HFFc6 (cell line): ENCODE measurements around the gene TMEM269. TPM values are rescaled to one million over a fixed set of nuclear protein-coding genes. Genes with fewer than 3 reads are reported as not detected.

Experiments
- DNase-seq: peaks from one replicate; pipeline ENCODE4 v3.0.0-alpha.2; 2018
- H3K27ac Mint-ChIP-seq: 2 replicates; pipeline ENCODE4 v1.8.0; 2020; ENCODE audit warnings: mild to moderate bottlenecking, mixed read lengths
- H3K27me3 Mint-ChIP-seq: 2 replicates; pipeline ENCODE4 v1.8.0; 2021; ENCODE audit warnings: mild to moderate bottlenecking, moderate library complexity, mixed read lengths; ENCODE audit not compliant: insufficient read depth
- H3K36me3 Mint-ChIP-seq: 2 replicates; pipeline ENCODE4 v1.8.0; 2021; ENCODE audit warnings: low read depth, mixed read lengths
- H3K4me1 Mint-ChIP-seq: 2 replicates; pipeline ENCODE4 v1.8.0; 2020; ENCODE audit warnings: low read depth, mixed read lengths
- H3K4me3 Mint-ChIP-seq: 2 replicates; pipeline ENCODE4 v1.8.0; 2020; ENCODE audit warnings: mild to moderate bottlenecking, moderate library complexity, mixed read lengths
- H3K9me3 Mint-ChIP-seq: 2 replicates; pipeline ENCODE4 v1.8.0; 2020; ENCODE audit warnings: mild to moderate bottlenecking, mixed read lengths
- CTCF ChIP-seq: fragments of 200-600 bp; sonication (generic); IDR thresholded peaks from 2 replicates; pipeline ENCODE4 v1.5.0; 2021; ENCODE audit warnings: antibody characterized with exemption, mild to moderate bottlenecking
- total RNA-seq, 6 experiments: library from RNA; stranded (reverse); fragmentation: NEBNext Ultra II Directional; extraction: Animal tissue kit (Norgen Biotek cat#: 25700); gene quantifications; 2 replicates in 1 of 6; 3 replicates in 5 of 6; pipeline ENCODE4 v1.2.3, GENCODE V29; 2021

TMEM269 gene
- total RNA-seq, 6 experiments from 2014 or later = not detected

GRCh38 chr1:42831273-42831672, 46.5 kb downstream of the TMEM269 start:
- H3K4me1 Mint-ChIP-seq = no peaks in the 10 kb centered on the region
- no peak overlapping the region for H3K27ac Mint-ChIP-seq
- no peak for DNase-seq
- no peak for TF ChIP-seq CTCF
- no peak overlapping the region for H3K4me3 Mint-ChIP-seq
- peaks cover 15% of the 10 kb centered on the region for H3K36me3 Mint-ChIP-seq
- no peaks in the 10 kb centered on the region for H3K9me3 Mint-ChIP-seq
- H3K27me3 Mint-ChIP-seq = no peaks in the 10 kb centered on the region

- Mint-ChIP-seq H3K9me3 (no peaks in the 10 kb centered on the region), H3K36me3 (peaks cover 15% of the 10 kb centered on the region), H3K4me3 (no peak overlapping the region), H3K27me3 (no peaks in the 10 kb centered on the region), H3K27ac (no peak overlapping the region), H3K4me1 (no peaks in the 10 kb centered on the region)
- no peak for TF ChIP-seq CTCF
- no peak for DNase-seq
These were observed 48.0 kb downstream of the TMEM269 start for GRCh38 chr1:42832641-42833240.

GRCh38 chr1:42833981-42834380, 49.2 kb downstream of the TMEM269 start:
- H3K4me1 Mint-ChIP-seq = no peaks in the 10 kb centered on the region
- no peak overlapping the region for H3K4me3 Mint-ChIP-seq
- H3K36me3 Mint-ChIP-seq = peaks cover 15% of the 10 kb centered on the region
- DNase-seq = no peak
- no peaks in the 10 kb centered on the region for H3K27me3 Mint-ChIP-seq
- H3K9me3 Mint-ChIP-seq = no peaks in the 10 kb centered on the region
- no peak for TF ChIP-seq CTCF
- no peak overlapping the region for H3K27ac Mint-ChIP-seq

- peaks cover 15% of the 10 kb centered on the region for H3K36me3 Mint-ChIP-seq
- TF ChIP-seq CTCF = no peak
- H3K27ac Mint-ChIP-seq = no peak overlapping the region
- H3K4me3 Mint-ChIP-seq = no peak overlapping the region
- H3K9me3 Mint-ChIP-seq = no peaks in the 10 kb centered on the region
- H3K27me3 Mint-ChIP-seq = no peaks in the 10 kb centered on the region
- no peak for DNase-seq
- H3K4me1 Mint-ChIP-seq = no peaks in the 10 kb centered on the region
These were observed 50.0 kb downstream of the TMEM269 start for GRCh38 chr1:42834803-42835202.

- no peak for TF ChIP-seq CTCF
- Mint-ChIP-seq H3K36me3 (peaks cover 15% of the 10 kb centered on the region), H3K9me3 (no peaks in the 10 kb centered on the region), H3K4me1 (no peaks in the 10 kb centered on the region), H3K27ac (no peak overlapping the region), H3K27me3 (no peaks in the 10 kb centered on the region), H3K4me3 (no peak overlapping the region)
- DNase-seq = no peak
These were observed 50.6 kb downstream of the TMEM269 start for GRCh38 chr1:42835422-42835821.
